HG03342 (cell line): ENCODE data around the gene ATP5MC2.
"Not testable (repeated sequence)": the region's sequence is repeated elsewhere in the genome, so short reads cannot be mapped to it uniquely, and the experiment has no call there.

Experiments used
- ATAC-seq: cut with Tn5 transposase; IDR thresholded peaks from one replicate; pipeline ENCODE4 v1.9.1; 2021; ENCODE audit warnings: mild to moderate bottlenecking, moderate library complexity; ENCODE audit not compliant: unreplicated experiment

Gene ATP5MC2

DNA sequence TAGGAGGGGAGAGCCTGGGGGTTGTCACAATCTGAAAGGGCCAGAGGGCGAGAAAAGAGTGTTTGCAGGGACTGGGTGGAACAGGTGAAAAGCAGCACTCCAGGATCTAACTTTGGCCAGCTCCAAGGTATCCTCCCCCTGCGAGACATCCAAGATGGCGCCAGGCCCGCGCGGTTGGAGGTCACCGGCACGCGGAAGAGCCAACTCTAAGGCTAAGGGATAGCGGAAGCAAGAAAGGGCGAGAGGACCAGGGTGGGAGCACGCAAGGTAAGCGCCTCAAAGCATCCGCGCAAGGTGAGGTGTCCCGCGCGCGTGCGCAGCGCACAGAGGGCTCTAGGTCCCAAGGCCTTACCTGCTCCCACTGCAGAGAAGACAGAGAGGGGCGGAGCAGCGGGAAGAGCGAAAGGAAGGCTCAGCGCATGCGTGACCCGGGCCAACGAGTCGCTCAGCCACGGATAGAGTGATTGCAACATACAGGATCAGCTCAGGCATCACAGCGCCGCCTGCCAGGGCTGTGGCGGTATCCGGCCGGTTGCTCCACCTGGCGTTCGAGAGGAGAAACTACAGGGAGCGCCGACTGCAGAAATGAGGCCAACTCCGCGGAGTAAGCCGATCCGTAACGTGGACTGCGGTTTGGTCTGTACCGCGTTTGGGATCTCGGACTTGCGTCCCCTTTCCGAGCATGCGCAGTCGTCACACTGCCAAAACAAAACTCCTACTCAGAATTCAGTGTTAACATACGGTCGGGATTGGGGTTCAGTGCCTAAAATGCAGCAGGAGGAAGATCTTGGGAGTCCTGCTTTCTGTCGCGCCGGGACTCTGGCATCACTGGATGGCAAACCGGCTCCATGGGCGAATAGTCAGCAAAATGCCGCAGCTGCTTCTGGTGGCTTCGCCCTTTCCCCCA lies at the start of gene ATP5MC2:
Gene ATP5MC2, minus strand, starts transcription at position 383 of the 907 bp plus-strand sequence. CDS start 3,469 bp downstream, outside the sequence.
- peak; percentile 95 for ATAC-seq

- no peak for ATAC-seq
Measured at GRCh38 chr12:53722450-53723041, 46.7 kb upstream of the ATP5MC2 start.

DNA sequence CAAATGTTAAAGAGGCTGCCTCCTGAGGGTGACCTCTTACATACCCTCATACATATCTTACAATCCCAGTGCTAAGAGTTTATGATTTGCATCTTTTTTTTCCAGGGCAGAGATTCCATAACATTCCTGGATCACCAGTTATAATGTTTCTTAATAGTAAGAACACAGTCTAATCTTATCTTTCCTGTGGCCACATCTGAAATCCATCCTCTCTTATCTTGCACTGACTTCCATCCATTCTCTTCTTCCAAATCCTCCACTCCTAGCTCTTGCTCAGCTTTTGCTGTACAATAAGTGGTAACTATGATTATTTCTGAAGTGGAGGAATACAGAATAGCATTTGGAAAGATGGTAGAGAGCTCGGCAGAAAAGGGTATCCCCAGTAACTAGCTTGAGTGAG lies 45.1 kb upstream of the ATP5MC2 start:
- no peak for ATAC-seq

DNA sequence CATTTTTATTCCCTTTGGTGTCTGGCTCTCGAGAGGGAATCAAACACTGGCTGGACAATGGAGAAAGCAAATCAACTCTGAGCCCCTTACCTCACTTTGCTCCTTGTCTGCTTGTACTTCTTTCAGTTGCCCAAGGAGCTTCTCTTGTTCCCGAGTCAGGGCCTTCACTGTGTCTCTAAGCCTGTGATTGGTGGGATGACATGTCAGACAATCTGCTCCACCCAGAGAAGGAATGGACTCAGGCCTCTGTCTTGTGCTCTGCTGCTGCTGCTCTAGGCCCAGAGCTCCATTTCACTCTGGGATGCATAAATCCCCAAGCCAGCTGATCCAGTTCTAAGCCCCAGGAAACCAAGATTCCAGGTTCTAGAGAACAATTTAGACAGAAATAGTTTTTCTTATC lies 43.8 kb upstream of the ATP5MC2 start:
- no peak for ATAC-seq

DNA sequence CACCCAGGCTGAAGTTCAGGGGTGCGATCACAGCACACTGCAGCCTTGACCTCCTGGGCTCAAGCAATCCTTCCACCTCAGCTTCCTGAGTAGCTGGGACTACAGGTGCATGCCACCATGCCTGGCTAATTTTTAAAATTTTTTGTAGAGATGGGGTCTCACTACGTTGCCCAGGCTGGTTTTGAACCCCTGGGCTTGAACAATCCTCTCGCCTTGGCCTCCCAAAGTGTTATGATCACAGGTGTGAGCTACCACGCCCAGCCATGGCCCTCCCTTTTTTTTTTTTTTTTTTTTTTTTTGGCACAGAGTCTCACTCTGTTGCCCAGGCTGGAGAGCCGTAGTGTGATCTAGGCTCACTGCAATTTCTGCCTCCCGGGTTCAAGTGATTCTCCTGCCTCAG lies 42.7 kb upstream of the ATP5MC2 start:
- not testable (repeated sequence) for ATAC-seq

DNA sequence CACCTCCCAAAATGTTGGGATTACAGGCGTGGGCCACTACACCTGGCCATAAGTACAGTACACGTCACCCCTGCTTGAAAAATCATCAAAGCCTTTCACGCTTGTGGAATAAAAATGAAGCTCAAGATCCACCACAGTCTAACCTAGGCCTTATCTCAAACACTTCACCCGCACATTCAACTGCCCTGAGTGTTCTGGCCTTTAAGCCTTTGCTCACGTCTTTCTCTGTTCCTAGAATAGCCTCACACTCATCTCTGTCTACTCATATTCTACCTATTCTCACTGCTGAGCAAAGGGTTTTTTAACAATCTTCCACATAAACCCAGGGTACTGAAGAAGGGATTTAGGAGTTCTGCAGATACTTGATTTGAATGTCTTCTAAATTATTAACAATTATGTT lies 41.4 kb upstream of the ATP5MC2 start:
- ATAC-seq, result no peak

DNA sequence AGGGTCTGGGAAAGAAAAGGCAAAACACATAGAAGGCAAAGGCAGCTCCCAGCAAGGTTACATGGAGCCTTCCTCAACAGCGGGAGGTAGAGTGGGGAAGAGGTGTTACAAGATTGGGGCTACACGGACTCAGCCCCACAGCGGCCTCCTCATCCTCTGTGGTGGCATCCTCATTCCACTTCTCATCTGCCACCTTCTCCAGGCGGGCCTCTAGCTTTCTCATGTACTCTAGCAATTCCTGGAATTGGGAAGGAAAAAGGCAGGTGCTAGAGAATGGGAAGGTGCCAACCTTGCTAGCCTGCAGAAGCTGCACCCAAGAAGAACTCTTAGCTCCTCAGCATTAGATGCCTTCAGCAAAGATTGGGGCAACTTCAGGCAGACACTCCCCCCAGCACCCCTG lies 38.1 kb upstream of the ATP5MC2 start:
- ATAC-seq, result no peak

GRCh38 chr12:53713516-53713915 lies 37.6 kb upstream of the ATP5MC2 start:
- ATAC-seq, result no peak

DNA sequence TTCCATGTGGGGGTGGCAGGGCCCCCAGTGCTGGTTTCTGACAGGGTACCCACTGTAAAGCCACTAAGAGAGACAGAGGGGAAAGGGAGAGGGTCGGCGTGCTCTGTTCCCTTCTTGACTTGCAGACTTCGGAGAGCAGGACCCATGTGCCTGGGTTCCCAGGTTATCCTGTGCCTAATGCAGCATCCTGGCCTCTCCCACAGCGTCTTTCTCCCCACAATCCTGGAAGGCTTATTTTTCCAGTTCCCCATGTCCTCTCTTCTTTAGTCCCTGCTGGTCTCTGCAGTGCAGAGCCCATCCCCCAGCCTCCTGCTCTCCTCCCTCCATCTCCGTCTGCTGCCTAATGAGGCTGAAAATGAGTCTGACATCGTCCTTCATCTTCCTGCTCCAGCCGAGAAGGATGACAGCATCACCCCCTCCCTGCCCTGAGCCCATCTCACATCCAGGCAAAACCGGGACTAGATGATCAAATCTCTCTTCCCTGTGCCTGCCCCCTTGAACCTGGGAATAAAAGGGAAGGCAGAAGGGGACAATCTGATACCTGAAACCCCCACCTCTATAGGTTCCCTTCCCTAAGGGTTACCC lies 36.3 kb upstream of the ATP5MC2 start:
- ATAC-seq, result no peak

DNA sequence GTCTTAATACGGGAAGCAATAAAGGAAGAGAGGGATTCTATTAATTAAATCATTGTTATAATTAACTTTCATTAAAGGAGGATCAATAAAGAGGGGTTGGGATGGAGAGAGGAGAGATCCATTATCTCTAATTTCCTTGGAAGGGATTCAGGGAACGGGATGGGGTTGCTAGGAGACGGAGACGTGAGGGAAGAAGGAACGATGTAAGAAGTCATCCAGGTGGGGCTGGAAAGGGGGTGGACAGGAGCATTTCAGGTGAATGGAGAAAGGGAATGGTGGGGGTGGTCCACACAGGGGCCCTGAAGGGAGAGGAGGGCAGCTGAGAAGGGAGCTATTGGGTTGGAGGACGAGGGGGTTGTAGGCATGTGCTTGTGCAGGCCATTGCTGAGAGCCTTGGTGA lies 34.2 kb upstream of the ATP5MC2 start:
- ATAC-seq, result no peak

GRCh38 chr12:53709671-53710070 lies 33.8 kb upstream of the ATP5MC2 start:
- ATAC-seq, result no peak

GRCh38 chr12:53706080-53706479 lies 30.2 kb upstream of the ATP5MC2 start:
- ATAC-seq, result no peak

- no peak for ATAC-seq
Measured at GRCh38 chr12:53703756-53704155, 27.9 kb upstream of the ATP5MC2 start.

DNA sequence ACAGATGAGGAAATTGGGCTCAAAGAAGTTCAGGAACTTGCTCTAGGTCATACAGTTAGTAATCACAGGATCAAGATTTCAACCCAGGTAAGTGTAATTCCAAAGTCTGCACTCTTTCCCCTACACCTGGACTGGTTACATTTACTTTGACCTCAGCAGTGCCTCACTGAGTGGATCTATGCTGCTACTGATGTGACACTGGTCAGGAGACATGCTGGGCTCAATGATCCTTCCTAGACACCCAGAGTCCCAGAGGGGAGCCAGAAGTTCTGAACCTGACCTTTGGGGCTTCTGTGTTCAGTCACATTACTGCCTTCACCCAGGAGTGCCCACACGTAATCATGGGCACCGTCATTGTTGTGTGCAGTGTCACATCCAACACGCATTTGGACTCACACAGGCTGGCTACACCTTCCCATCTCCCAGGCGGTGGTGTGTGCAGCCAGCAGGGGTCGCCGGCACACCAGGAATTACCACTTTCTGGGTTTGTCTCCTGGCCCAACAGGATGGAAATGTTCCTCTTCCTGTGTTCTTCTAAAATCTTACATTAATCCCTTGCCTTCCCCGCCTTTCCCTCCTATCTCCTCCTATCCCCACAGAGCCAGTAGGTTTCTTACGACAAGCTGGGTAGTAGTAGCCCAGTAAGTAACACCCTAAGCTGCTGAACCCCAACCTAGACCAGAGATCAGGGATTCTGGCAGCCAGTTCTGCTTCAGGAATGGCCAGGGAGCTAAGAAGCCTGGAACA lies 25.8 kb upstream of the ATP5MC2 start:
- no peak for ATAC-seq

GRCh38 chr12:53700567-53700966 lies 24.7 kb upstream of the ATP5MC2 start:
- ATAC-seq, result no peak

- no peak for ATAC-seq
Measured at GRCh38 chr12:53699678-53700025, 23.8 kb upstream of the ATP5MC2 start.

GRCh38 chr12:53698948-53699677 lies 23.2 kb upstream of the ATP5MC2 start:
- no peak for ATAC-seq

- ATAC-seq, result no peak
Measured at GRCh38 chr12:53696655-53697331, 20.9 kb upstream of the ATP5MC2 start.

- no peak for ATAC-seq
Measured at GRCh38 chr12:53696285-53696654, 20.4 kb upstream of the ATP5MC2 start.
